ENCODE results near the gene ERC2.

GRCh38 chr3:56001537-56001936 is 466.7 kb downstream of the ERC2 start:
- TF ChIP-seq CTCF (IDR thresholded peaks at IDR 0.05) (no peak), POLR2AphosphoS5 (IDR thresholded peaks at IDR 0.05) (no peak), POLR2A (IDR thresholded peaks at IDR 0.05) (no peak)

Measured in breast epithelium (tissue), 3 donors.